DMS 273 (cell line): ENCODE data around the gene CIPC.
A peak's percentile ranks its signal among the peaks of the same experiment; 100 is the strongest.

Experiments used
- DNase-seq: peaks from one replicate; lab custom pipeline; 2025; ENCODE audit not compliant: unreplicated experiment; lab: John Stamatoyannopoulos, UW

The CIPC gene

GRCh38 chr14:77100961-77101360 lies 2.9 kb downstream of the CIPC start:
- DNase-seq = no peak

GRCh38 chr14:77102154-77102553 lies 4.1 kb downstream of the CIPC start:
- DNase-seq = no peak

GRCh38 chr14:77103475-77103874 lies 5.4 kb downstream of the CIPC start:
- DNase-seq = no peak

- no peak for DNase-seq
Observed at GRCh38 chr14:77103951-77104350, 5.9 kb downstream of the CIPC start.

- no peak for DNase-seq
Observed at GRCh38 chr14:77104393-77104792, 6.3 kb downstream of the CIPC start.

GRCh38 chr14:77105145-77105939 lies 7.3 kb downstream of the CIPC start:
- no peak for DNase-seq

GRCh38 chr14:77106666-77107065 lies 8.6 kb downstream of the CIPC start:
- no peak for DNase-seq

- no peak for DNase-seq
Observed at GRCh38 chr14:77107228-77107627, 9.2 kb downstream of the CIPC start.

GRCh38 chr14:77108753-77109152 lies 10.7 kb downstream of the CIPC start:
- DNase-seq = no peak

GRCh38 chr14:77109656-77110055 lies 11.6 kb downstream of the CIPC start:
- DNase-seq = peak; percentile 36

GRCh38 chr14:77110286-77110685 lies 12.2 kb downstream of the CIPC start:
- DNase-seq = no peak

- DNase-seq = no peak
Observed at GRCh38 chr14:77111021-77111420, 13.0 kb downstream of the CIPC start.

- no peak for DNase-seq
Observed at GRCh38 chr14:77113644-77114043, 15.6 kb downstream of the CIPC start.

GRCh38 chr14:77114609-77115008 lies 16.6 kb downstream of the CIPC start:
- DNase-seq = no peak

GRCh38 chr14:77116172-77116817 lies 18.2 kb downstream of the CIPC start:
- no peak for DNase-seq

GRCh38 chr14:77119851-77120250 lies 21.8 kb downstream of the CIPC start:
- no peak for DNase-seq

GRCh38 chr14:77120771-77121743 lies 23.0 kb downstream of the CIPC start:
- DNase-seq = peak; percentile 95

GRCh38 chr14:77122526-77123125 lies 24.6 kb downstream of the CIPC start:
- peak; percentile 67 for DNase-seq

- DNase-seq = peak; percentile 80
Observed at GRCh38 chr14:77123381-77124325, 25.6 kb downstream of the CIPC start.
